ENCODE data around the gene PSTPIP1.

DNA sequence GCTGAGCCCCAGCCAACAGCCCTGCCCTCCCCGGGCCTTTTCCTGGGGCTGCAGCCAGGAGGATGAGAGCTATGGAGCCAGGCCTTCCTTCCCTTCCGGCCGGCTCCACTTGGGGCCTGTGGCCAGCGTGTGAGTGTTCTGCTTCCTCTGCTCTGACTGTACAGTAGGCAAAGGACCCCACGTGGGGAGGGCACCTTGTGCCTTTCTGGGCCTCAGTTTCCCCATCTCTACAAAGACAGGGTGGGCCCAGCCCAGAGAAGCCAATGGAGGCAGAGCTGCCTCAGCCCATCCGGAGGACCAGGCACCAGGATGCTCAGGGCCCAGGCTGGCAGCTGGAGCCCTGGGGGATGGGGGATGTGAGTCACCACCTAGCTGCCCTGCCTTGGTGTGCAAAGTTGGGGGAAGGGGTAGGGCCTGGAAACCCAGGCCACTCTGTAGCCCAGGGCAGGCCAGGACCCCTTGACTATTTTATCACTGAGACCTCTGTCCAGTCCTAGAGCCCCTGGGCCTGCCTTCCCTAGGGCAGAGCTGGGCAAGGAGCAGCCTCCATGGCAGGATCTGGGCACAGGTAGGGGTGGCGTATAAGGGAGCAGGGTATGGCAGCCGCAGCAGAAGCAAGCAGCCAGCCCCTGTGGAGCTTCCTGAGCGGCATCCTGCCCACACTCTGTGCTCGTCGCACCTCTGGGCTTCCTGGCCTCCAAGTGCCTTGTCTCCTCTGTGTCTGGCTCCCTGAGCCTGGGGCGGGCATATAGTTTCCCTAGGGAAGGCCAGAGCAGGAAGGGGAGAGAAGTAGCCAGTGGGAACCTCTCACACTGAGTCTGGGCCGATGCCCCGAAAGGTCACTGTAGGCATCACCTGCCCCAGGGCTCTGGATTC, 1.8 kb downstream of the PSTPIP1 start:
- TF ChIP-seq SRF (IDR thresholded peaks at IDR 0.05; ENCODE audit: low read depth, low read length) (no peak), EZH2 (IDR thresholded peaks at IDR 0.05; ENCODE audit: low read depth, low read length, severe bottlenecking) (no peak)
- TF ChIP-seq, protein P1, sequence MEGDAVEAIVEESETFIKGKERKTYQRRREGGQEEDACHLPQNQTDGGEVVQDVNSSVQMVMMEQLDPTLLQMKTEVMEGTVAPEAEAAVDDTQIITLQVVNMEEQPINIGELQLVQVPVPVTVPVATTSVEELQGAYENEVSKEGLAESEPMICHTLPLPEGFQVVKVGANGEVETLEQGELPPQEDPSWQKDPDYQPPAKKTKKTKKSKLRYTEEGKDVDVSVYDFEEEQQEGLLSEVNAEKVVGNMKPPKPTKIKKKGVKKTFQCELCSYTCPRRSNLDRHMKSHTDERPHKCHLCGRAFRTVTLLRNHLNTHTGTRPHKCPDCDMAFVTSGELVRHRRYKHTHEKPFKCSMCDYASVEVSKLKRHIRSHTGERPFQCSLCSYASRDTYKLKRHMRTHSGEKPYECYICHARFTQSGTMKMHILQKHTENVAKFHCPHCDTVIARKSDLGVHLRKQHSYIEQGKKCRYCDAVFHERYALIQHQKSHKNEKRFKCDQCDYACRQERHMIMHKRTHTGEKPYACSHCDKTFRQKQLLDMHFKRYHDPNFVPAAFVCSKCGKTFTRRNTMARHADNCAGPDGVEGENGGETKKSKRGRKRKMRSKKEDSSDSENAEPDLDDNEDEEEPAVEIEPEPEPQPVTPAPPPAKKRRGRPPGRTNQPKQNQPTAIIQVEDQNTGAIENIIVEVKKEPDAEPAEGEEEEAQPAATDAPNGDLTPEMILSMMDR (IDR thresholded peaks at IDR 0.05; ENCODE audit: control extremely low read depth in 1 of 3, insufficient read depth in 1 of 3, low read depth in 1 of 3, low read length in 3 of 3) = no peak
